ENCODE data around the gene OLFML1. TPM values are rescaled to one million over a fixed set of nuclear protein-coding genes. Genes with fewer than 3 reads are reported as not detected.

OLFML1 gene
- total RNA-seq (10 to 100 TPM in 5 of 7 donors, 1 to 10 TPM in 2; 2.6 to 23.8 (median 10.7) TPM), polyA plus RNA-seq (1 to 10 TPM; 2.6 to 3.1 (median 2.7) TPM)
- long read RNA-seq, donor 1, transcript OLFML1-201 (3 exons, 2,792 nt): major isoform, 15 of 41 reads
- long read RNA-seq, donor 1, transcript OLFML1-204 (4 exons, 1,620 nt): minor isoform, 10 of 41 reads
- long read RNA-seq, donor 1, partial matches to known transcripts: 13 of 41 reads
- long read RNA-seq, donor 1, other reads (novel, unspliced or antisense): 0 of 41 reads
- long read RNA-seq, donor 2, transcript OLFML1-201 (3 exons, 2,792 nt): major isoform, 10 of 25 reads
- long read RNA-seq, donor 2, partial matches to known transcripts: 8 of 25 reads
- long read RNA-seq, donor 2, other reads (novel, unspliced or antisense): 0 of 25 reads

DNA sequence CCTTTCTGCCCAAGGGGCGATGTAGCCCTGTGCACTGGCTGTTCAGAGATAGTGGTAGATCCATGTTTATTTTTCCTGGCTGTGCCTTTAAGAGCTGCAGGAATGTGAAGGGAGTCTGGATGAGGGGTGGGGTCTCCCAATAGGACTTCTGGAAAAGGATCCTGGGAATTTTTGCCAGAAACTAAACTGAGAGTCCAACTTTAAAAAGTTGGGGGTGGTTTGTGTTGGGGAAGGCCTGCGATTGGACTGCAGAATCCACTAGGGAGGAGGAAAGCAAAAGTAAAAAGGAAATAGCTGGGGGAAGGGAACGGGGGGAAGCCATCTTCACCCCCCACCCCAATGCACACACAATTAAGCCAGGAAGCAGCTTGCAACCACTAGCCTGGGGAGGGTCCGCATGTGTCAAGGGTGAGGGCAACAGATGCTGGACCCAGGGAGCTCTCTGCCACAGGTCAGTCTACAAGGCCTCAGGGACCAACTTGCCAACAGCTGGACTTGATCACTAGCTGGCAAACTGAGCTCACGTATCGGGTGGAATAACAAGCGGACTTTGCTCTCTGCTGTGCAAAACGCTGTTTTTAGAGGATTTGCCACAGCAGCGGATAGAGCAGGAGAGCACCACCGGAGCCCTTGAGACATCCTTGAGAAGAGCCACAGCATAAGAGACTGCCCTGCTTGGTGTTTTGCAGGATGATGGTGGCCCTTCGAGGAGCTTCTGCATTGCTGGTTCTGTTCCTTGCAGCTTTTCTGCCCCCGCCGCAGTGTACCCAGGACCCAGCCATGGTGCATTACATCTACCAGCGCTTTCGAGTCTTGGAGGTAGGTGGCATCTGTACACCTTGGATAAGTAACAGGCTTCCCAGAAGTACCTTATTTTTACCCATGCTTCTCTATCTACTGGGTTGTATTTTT lies at the start of gene OLFML1:
TSS of gene OLFML1 (plus strand) at position 321 of the 912 bp plus-strand sequence. CDS start at position 691, 370 bp downstream.
- Histone ChIP-seq H3K4me3 (peak within 1 kb of the TSS; percentile 5 to 59 (median 28)), H3K9me3 (no peaks in the 10 kb centered on the region), H3K36me3 (no peaks in the 10 kb centered on the region), H3K27ac (peak within 1 kb of the TSS in 7 of 8 donors; percentile 22 to 64 (median 58)), H3K4me1 (peaks cover 0 to 10% (median 2%) of the 10 kb centered on the region in 6 donors), H3K27me3 (replicated peaks in 1 of 7) (no peaks in the 10 kb centered on the region)
- 68 to 79% (median 72%) methylated on average over 15 of the region's 15 CpGs for WGBS, 5 donors
- DNase-seq: no peak
- intact Hi-C loops (cut with DNase I; ENCODE audit: low total_unique reads): no loop called here
- TF ChIP-seq POLR2AphosphoS5 (IDR thresholded peaks at IDR 0.05) (peak in 1 of 3 donors; percentile 18), POLR2A (IDR thresholded peaks at IDR 0.05) (no peak)
- TF ChIP-seq, protein P1, sequence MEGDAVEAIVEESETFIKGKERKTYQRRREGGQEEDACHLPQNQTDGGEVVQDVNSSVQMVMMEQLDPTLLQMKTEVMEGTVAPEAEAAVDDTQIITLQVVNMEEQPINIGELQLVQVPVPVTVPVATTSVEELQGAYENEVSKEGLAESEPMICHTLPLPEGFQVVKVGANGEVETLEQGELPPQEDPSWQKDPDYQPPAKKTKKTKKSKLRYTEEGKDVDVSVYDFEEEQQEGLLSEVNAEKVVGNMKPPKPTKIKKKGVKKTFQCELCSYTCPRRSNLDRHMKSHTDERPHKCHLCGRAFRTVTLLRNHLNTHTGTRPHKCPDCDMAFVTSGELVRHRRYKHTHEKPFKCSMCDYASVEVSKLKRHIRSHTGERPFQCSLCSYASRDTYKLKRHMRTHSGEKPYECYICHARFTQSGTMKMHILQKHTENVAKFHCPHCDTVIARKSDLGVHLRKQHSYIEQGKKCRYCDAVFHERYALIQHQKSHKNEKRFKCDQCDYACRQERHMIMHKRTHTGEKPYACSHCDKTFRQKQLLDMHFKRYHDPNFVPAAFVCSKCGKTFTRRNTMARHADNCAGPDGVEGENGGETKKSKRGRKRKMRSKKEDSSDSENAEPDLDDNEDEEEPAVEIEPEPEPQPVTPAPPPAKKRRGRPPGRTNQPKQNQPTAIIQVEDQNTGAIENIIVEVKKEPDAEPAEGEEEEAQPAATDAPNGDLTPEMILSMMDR (IDR thresholded peaks at IDR 0.05 in 8 of 11, conservative IDR thresholded peaks at IDR 0.05 in 3 of 11): no peak

DNA sequence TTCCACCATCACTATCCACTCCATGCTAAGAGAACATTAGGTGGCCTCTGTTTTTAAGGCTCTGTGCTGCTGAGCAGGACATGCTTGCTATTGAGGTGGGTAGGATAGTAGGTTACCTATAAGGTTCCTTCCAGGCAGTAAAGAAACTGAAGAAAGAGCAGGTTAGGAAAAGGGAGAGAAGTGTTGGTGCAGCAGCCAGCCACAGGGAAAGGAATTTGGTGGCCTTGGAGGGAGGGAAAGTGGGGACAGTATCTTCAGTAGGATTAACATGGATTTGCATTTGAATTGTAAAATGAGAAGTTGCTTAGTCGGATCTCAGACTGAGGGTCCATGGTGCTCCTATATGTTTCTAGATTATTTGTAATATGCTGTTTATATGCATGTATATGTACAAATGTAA lies 49.2 kb upstream of the OLFML1 start:
- WGBS, 5 donors: 65 to 90% (median 78%) methylated on average over 1 of the region's 1 CpG
- no peaks in the 10 kb centered on the region for H3K9me3 ChIP-seq
- no peak for DNase-seq
- H3K4me3 ChIP-seq: no peak overlapping the region
- peaks cover 0 to 3% (median 0%) of the 10 kb centered on the region in 7 donors for H3K27me3 ChIP-seq (replicated peaks in 1 of 7)
- peak overlapping the region in 6 of 8 donors; percentile 9 to 53 (median 42) for H3K27ac ChIP-seq
- H3K4me1 ChIP-seq: peaks cover 12 to 41% (median 24%) of the 10 kb centered on the region in 6 donors
- no peak for TF ChIP-seq POLR2AphosphoS5 (IDR thresholded peaks at IDR 0.05)
- TF ChIP-seq, protein P1 (IDR thresholded peaks at IDR 0.05 in 8 of 11, conservative IDR thresholded peaks at IDR 0.05 in 3 of 11): no peak
- TF ChIP-seq POLR2A (IDR thresholded peaks at IDR 0.05): no peak
- intact Hi-C loops (cut with DNase I; ENCODE audit: low total_unique reads): no loop called here
- H3K36me3 ChIP-seq: no peaks in the 10 kb centered on the region

DNA sequence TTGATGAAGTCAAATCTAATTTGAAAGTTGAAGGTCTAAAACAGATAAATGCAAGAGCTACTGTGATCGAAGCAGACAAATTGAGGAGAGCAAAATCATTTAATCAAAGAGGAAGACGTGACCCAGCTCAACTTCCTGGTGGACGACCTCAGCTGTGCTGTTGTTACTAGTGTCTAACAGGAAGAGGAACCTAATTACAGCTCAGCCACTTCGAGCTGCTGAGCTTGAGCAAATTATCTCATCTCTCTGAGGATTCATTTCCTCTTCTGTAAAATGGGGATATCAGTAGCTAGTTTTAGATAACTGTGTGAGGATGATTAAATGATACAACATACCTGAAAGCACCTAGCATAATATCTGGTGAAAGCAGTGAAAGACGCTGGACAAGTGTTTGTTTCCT lies 48.6 kb upstream of the OLFML1 start:
- Histone ChIP-seq H3K9me3 (no peaks in the 10 kb centered on the region), H3K27me3 (replicated peaks in 1 of 7) (peaks cover 0 to 3% (median 0%) of the 10 kb centered on the region in 7 donors), H3K36me3 (no peaks in the 10 kb centered on the region), H3K27ac (peak overlapping the region in 7 of 8 donors; percentile 9 to 53 (median 42)), H3K4me3 (no peak overlapping the region), H3K4me1 (peaks cover 12 to 41% (median 24%) of the 10 kb centered on the region in 6 donors)
- no peak for DNase-seq
- peak in 1 of 3 donors; percentile 16 for TF ChIP-seq POLR2AphosphoS5 (IDR thresholded peaks at IDR 0.05)
- TF ChIP-seq POLR2A (IDR thresholded peaks at IDR 0.05): no peak
- TF ChIP-seq, protein P1 (IDR thresholded peaks at IDR 0.05 in 8 of 11, conservative IDR thresholded peaks at IDR 0.05 in 3 of 11): no peak
- intact Hi-C loops (cut with DNase I; ENCODE audit: low total_unique reads): no loop called here
- WGBS, 5 donors: 8 to 15% (median 10%) methylated on average over 5 of the region's 5 CpGs
